Psoas muscle (tissue), 8 donors: Measurements from ENCODE around the gene LZIC. TPM values are rescaled to one million over a fixed set of nuclear protein-coding genes. Genes with fewer than 3 reads are reported as not detected.
"Not testable (repeated sequence)": the region's sequence is repeated elsewhere in the genome, so short reads cannot be mapped to it uniquely, and the experiment has no call there.

Source experiments
- ATAC-seq, 4 donors: fragments of 200-7000 bp; cut with Tn5 transposase; one replicate each; pipeline ENCODE4 v1.9.1; 2020; ENCODE audit warnings: moderate library complexity in 3 of 4, mild to moderate bottlenecking in 2 of 4
- DNase-seq, 2 donors: peaks; one replicate each; pipeline ENCODE4 v3.0.0-alpha.2; 2020
- H3K27ac ChIP-seq: fragments of 200-600 bp; one replicate; pipeline ENCODE4 v1.8.0; 2022
- H3K27me3 ChIP-seq, 3 donors: fragments of 200-600 bp in 1 of 3; one replicate each; pipeline versions ENCODE4 v1.6.1 to v1.8.0; 2013 to 2022; ENCODE audit warnings: low read length in 2 of 3, mild to moderate bottlenecking in 2 of 3, moderate library complexity in 1 of 3; ENCODE audit not compliant: insufficient read depth in 3 of 3
- H3K36me3 ChIP-seq, 2 donors: fragments of 200-600 bp in 1 of 2; one replicate each; pipeline versions ENCODE4 v1.6.1 to v1.8.0; 2013 to 2022; ENCODE audit warnings: low read depth in 1 of 2, mild to moderate bottlenecking in 1 of 2, moderate library complexity in 1 of 2; ENCODE audit not compliant: insufficient read depth in 1 of 2
- H3K4me1 ChIP-seq: fragments of 200-600 bp; one replicate; pipeline ENCODE4 v1.8.0; 2022
- H3K4me3 ChIP-seq: fragments of 200-600 bp; one replicate; pipeline ENCODE4 v1.8.0; 2022; ENCODE audit warnings: mild to moderate bottlenecking
- H3K9me3 ChIP-seq: fragments of 200-600 bp; one replicate; pipeline ENCODE4 v1.8.0; 2022
- WGBS, 3 donors: extraction: QIAGEN DNeasy Blood & Tissue Kit; methylation state at CpG; one replicate each; pipeline versions ENCODE4 v1.1.6 to v1.1.7; 2013; 5-methylcytosine and 5-hydroxymethylcytosine counted together
- intact Hi-C, 2 donors: fragments of 100-400 bp; cut with DNase I; formaldehyde crosslinking; loops; one replicate each; pipeline versions ENCODE4 v1.11.0 to v1.14.2; 2022
- polyA plus RNA-seq, 3 donors: library from polyadenylated mRNA; stranded (reverse); fragments of 200-250 nt; gene quantifications; one replicate each; pipeline ENCODE4 v1.2.3, GENCODE V29; 2013
- total RNA-seq, 4 donors: library from RNA; stranded (reverse); fragmentation: NEBNext Ultra II Directional in 2 of 4; extraction: Animal tissue kit (Norgen Biotek cat#: 25700) in 2 of 4; gene quantifications; one replicate each; pipeline versions ENCODE4 v1.2.1 to v1.2.4, GENCODE V29; 2021 to 2023
- TF ChIP-seq, protein P1 (sequence below): fragments of 200-600 bp; IDR thresholded peaks from one replicate; pipeline ENCODE4 v1.8.0; 2022; ENCODE audit warnings: antibody characterized with exemption
- donor health status: healthy with polysubstance abuse.
- donor health status: DM: no; HTN: no; CAD: no; lungs with moderate emphysema.
- donor health status: Bipolar disorder and iron deficiency.
- donor health status: healthy.
- donor health status: DM: yes; HTN: yes; CAD: no.
- donor health status: DM: no; HTN: no; CAD: no.
- donor health status: DM: no; HTN: no; CAD: no.
- donor health status: DM: yes; HTN: yes; CAD: no.

LZIC gene
- total and polyA plus RNA-seq, 7 donors, result 17.3 to 37.5 (median 23.3) TPM

DNA sequence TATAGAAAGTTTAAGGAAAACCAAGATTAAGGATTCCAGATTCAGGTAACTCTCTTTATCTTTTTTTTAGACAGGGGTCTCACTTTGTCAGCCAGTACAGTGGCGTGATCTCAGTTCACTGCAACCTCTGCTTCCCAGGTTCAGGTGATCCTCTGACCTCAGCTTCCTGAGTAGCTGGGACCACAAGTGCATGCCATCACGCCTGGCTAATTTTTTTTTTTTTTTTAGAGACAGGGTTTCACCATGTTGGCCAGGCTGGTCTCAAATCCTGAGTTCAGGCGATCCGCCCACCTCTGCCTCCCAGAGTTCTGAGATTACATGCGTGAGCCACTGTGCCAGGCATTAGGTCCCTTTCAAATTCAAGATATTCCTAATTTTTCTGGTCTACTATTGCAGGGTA, 15.9 kb downstream of the LZIC start:
- WGBS, 3 donors, result 83 to 92% (median 89%) methylated on average over 5 of the region's 5 CpGs
- H3K27ac ChIP-seq, result no peak overlapping the region
- ATAC-seq (no peak), DNase-seq (no peak)
- no peaks in the 10 kb centered on the region for H3K9me3 ChIP-seq
- TF ChIP-seq, protein P1, sequence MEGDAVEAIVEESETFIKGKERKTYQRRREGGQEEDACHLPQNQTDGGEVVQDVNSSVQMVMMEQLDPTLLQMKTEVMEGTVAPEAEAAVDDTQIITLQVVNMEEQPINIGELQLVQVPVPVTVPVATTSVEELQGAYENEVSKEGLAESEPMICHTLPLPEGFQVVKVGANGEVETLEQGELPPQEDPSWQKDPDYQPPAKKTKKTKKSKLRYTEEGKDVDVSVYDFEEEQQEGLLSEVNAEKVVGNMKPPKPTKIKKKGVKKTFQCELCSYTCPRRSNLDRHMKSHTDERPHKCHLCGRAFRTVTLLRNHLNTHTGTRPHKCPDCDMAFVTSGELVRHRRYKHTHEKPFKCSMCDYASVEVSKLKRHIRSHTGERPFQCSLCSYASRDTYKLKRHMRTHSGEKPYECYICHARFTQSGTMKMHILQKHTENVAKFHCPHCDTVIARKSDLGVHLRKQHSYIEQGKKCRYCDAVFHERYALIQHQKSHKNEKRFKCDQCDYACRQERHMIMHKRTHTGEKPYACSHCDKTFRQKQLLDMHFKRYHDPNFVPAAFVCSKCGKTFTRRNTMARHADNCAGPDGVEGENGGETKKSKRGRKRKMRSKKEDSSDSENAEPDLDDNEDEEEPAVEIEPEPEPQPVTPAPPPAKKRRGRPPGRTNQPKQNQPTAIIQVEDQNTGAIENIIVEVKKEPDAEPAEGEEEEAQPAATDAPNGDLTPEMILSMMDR, result no peak
- no peaks in the 10 kb centered on the region for H3K27me3 ChIP-seq
- H3K4me3 ChIP-seq, result no peak overlapping the region
- H3K4me1 ChIP-seq, result no peaks in the 10 kb centered on the region
- H3K36me3 ChIP-seq, result peaks cover 0 to 63% of the 10 kb centered on the region in 2 donors
- intact Hi-C loops, result no loop called here

DNA sequence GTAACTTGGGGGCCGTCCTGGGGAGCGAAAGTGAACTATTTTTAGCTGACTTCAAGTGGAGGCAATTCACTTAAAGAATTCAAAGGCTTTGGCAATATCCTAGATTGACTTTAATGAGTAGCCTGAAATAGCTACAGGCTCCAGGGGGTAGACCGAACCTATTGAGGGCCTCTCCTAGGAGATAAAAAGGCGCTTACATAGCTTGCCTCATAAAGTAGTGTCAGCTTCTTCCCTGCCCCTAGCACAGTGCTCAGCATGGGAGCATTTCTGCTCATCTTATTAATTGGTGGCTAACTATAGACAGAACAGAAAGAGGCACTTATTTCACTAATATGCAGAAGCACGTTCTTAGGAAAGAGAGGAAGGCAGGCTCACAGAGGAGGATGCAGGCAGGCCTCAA, 20.8 kb downstream of the LZIC start:
- Histone ChIP-seq H3K4me3 (no peak overlapping the region), H3K27ac (no peak overlapping the region), H3K9me3 (no peaks in the 10 kb centered on the region), H3K4me1 (no peaks in the 10 kb centered on the region), H3K36me3 (peaks cover 0 to 15% of the 10 kb centered on the region in 2 donors), H3K27me3 (no peaks in the 10 kb centered on the region)
- TF ChIP-seq, protein P1, result no peak
- intact Hi-C loops, result no loop called here
- 50 to 66% (median 51%) methylated on average over 5 of the region's 5 CpGs for WGBS, 3 donors
- ATAC-seq, result no peak
- DNase-seq, result no peak

DNA sequence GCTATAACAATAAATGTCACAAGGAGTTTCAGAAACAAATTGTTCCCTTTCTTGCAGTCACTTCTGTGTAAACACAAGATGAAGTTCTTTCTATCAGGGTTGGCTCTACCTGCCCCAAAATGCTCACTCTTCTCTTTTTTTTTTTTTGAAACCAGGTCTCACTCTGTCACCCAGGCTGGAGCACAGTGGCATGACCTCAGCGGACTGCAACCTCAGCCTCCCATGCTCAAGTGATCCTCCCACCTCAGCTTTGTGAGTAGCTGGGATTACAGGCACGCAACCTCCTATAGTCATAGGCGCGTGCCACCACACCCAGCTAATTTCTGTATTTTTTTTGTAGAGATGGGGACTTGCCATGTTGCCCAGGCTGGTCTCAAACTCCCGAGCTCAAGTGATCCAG, 22.6 kb downstream of the LZIC start:
- no peak overlapping the region for H3K4me3 ChIP-seq
- no peaks in the 10 kb centered on the region for H3K4me1 ChIP-seq
- H3K9me3 ChIP-seq, result no peaks in the 10 kb centered on the region
- TF ChIP-seq, protein P1, result no peak
- intact Hi-C loops, result no loop called here
- H3K36me3 ChIP-seq, result no peaks in the 10 kb centered on the region
- ATAC-seq (no peak), DNase-seq (no peak)
- H3K27me3 ChIP-seq, result no peaks in the 10 kb centered on the region
- no peak overlapping the region for H3K27ac ChIP-seq
- WGBS, 3 donors, result 87 to 92% (median 89%) methylated on average over 5 of the region's 5 CpGs

DNA sequence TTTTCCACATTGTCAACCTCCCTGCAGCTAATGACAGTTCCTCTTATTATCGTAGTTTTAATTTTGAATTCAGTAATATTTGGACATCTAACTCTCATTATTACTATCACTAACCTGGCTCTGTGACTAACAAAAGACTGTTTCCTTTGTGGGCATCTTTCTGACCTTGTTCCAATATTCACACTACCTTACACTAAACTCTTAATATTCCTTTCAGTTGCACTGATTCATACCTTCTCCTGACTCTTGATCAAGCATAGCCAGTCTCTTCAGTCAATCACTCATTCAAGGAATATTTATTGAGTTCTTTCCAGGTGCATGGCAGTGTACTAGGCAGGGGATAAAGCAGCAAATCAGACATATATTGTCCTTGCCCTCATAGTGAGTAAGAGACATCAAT, 25.3 kb downstream of the LZIC start:
- H3K9me3 ChIP-seq, result no peaks in the 10 kb centered on the region
- H3K36me3 ChIP-seq, result no peaks in the 10 kb centered on the region
- intact Hi-C loops, result no loop called here
- no peak for ATAC-seq
- TF ChIP-seq, protein P1, result no peak
- H3K4me1 ChIP-seq, result no peaks in the 10 kb centered on the region
- WGBS, 3 donors, result 87 to 92% (median 92%) methylated on average over 1 of the region's 1 CpG
- no peaks in the 10 kb centered on the region for H3K27me3 ChIP-seq
- H3K27ac ChIP-seq, result no peak overlapping the region
- no peak for DNase-seq
- H3K4me3 ChIP-seq, result no peak overlapping the region

DNA sequence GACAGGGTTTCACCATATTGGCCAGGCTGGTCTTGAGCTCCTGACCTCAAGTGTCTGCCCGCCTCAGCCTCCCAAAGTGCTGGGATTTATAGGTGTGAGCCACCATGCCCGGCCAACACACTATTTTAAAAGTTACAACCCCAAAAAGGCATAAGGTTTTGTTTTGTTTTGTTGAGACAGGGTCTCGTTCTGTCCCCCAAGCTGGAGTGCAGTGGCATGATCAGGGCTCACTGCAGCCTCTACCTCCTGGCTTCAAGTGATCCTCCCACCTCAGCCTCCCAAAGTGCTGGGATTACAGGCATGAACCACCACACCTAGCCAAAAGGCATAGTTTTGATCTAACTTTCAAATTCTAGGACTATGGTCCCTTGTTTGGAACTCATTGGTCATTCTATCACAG, 25.7 kb downstream of the LZIC start:
- intact Hi-C loops, result not testable (repeated sequence)

More for the DNA sequence above, 25.7 kb downstream of the LZIC start:
- not testable (repeated sequence) for ATAC-seq, H3K27me3 ChIP-seq, H3K4me3 ChIP-seq, H3K36me3 ChIP-seq, H3K4me1 ChIP-seq, H3K9me3 ChIP-seq, DNase-seq, H3K27ac ChIP-seq
- WGBS, 3 donors, result 86 to 91% (median 88%) methylated on average over 3 of the region's 3 CpGs
